22Rv1 (cell line): ENCODE measurements around the gene ALDH1A3.

Experiments
- H3K27ac ChIP-seq: fragments of 450-650 bp; 2 replicates; pipeline ENCODE4 v1.5.1; 2017
- ZFX ChIP-seq: fragments of 450-650 bp; IDR thresholded peaks from 2 replicates; pipeline ENCODE4 v1.6.1; 2017; ENCODE audit warnings: antibody characterized with exemption, borderline replicate concordance
- TF ChIP-seq, protein P1 (sequence below): fragments of 450-650 bp; IDR thresholded peaks from 2 replicates; pipeline ENCODE4 v1.5.1; 2017; ENCODE audit warnings: mild to moderate bottlenecking

Gene ALDH1A3

DNA sequence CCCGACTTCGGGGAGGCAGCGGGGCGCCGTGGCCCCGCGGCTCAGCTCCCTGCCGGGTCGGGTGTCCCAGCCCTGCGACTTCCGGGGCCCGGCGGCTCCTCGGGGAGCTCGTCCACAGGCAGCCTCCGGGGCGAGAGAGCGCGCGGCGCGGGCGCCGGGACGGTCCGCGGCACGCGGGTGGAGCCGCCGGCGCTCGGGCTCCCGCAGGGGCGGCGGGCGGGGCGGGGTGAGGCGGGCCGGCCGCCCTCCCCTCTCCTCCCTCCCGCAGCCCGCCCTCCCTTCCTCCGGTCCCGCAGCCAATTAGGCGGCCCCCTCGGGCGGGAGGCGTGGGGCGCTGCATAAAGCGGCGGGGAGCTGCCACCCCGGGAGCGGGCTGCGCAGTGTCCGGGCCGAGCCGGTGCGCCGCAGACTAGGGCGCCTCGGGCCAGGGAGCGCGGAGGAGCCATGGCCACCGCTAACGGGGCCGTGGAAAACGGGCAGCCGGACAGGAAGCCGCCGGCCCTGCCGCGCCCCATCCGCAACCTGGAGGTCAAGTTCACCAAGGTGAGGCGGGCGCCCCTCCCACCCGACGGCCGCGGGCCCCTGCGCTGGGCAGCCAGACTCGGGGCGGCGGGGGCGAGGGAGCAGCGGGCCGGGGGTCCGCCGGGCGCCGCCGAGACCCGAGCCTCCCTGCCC, at the start of gene ALDH1A3:
ALDH1A3 (plus strand) TSS at position 368 of the 675 bp plus-strand sequence; CDS start at position 445, 77 bp downstream.
- no peak within 1 kb of the TSS for H3K27ac ChIP-seq
- TF ChIP-seq, protein P1, sequence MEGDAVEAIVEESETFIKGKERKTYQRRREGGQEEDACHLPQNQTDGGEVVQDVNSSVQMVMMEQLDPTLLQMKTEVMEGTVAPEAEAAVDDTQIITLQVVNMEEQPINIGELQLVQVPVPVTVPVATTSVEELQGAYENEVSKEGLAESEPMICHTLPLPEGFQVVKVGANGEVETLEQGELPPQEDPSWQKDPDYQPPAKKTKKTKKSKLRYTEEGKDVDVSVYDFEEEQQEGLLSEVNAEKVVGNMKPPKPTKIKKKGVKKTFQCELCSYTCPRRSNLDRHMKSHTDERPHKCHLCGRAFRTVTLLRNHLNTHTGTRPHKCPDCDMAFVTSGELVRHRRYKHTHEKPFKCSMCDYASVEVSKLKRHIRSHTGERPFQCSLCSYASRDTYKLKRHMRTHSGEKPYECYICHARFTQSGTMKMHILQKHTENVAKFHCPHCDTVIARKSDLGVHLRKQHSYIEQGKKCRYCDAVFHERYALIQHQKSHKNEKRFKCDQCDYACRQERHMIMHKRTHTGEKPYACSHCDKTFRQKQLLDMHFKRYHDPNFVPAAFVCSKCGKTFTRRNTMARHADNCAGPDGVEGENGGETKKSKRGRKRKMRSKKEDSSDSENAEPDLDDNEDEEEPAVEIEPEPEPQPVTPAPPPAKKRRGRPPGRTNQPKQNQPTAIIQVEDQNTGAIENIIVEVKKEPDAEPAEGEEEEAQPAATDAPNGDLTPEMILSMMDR = no peak
- TF ChIP-seq ZFX = no peak

GRCh38 chr15:100831467-100831866, 48.2 kb upstream of the ALDH1A3 start:
- no peak for TF ChIP-seq ZFX
- TF ChIP-seq, protein P1 = no peak
- no peak overlapping the region for H3K27ac ChIP-seq

DNA sequence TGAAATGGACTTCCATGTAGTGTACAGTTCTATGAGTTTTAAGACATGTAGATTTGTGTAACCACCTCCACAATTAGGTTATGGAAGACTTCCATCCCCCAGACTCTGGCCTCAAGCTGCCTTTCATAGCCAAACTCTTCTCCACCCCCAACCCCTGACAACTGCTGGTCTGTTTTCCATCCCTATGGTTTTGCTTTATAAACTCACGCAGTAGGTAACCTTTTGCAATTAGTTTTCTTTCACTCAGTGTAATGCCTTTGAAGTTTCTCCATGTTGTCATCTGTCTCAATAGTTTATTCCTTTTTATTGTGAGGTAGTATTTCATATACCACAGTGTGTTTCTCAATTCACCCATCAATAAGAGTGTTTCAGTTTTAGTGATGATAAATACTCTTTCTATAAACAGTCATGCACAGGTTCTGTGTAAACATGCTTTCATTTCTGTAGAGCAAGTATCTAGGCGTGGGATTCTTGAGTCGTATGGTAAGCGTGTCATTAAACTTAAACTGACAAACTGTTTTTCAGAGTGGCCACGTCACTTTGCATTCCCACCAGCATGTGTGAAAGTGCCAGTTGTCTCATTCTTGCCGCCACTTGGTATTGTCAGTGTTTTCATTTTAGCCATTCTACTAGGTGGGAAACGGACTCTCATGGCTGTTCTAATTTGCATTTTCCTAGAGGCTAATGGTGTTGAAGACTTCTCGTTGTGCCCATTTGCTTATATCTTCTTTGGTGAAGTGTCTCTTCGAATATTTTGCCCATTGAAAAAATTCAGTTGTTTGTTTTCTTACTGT, 47.3 kb upstream of the ALDH1A3 start:
- TF ChIP-seq ZFX = no peak
- TF ChIP-seq, protein P1 = no peak
- no peak overlapping the region for H3K27ac ChIP-seq

DNA sequence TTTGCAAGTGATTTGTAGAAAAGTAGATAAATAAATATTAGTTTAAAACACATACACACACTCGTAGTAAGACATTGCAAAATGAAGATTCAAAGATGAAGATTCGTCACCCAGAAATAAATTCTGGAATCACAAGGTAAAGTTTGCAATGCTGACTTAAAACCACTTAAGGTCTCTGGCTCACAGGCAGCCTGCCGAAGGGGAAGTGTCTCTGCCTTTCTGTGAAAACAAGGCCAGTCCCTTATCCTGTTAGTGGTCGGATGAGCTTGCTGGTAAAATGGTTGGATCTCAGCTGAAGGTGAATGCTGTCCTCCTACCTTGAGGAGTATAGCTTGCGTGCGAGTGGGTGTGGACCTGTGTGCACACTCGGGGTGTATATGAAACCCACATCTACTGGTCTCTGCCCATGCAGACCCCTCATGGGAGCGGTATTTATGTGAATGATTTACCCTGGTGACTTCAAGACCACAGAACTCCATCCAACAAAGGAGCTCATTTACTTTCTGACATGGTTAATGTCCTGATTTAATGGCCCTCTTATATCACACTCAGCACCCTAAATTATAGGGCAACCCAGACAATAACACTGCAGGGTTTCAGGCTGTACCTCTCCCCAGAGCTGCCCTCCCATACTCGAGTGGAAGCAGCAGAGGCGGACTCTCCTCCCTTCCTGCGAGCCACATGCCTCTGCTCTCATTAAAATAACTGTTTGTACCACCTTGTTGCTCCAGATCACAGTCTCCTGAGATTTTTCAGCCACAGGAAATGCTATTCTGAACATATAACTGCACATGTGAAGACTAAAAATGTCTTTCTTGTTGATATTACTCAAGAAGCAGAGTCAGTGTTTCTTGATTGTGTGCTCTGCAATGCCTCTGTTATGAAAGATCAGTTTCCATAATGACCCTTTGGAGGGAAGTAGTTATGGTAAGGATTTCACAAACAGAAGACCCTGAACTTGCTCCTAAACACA, 45.9 kb upstream of the ALDH1A3 start:
- no peak overlapping the region for H3K27ac ChIP-seq

GRCh38 chr15:100834731-100835130, 44.9 kb upstream of the ALDH1A3 start:
- TF ChIP-seq, protein P1 = no peak
- TF ChIP-seq ZFX = no peak
- no peak overlapping the region for H3K27ac ChIP-seq

More for the DNA sequence above, 45.9 kb upstream of the ALDH1A3 start:
- TF ChIP-seq ZFX = no peak
- TF ChIP-seq, protein P1 = no peak

- TF ChIP-seq, protein P1 = no peak
- TF ChIP-seq ZFX = no peak
- H3K27ac ChIP-seq = no peak overlapping the region
Observed at GRCh38 chr15:100835636-100836035, 44.0 kb upstream of the ALDH1A3 start.
